ENCODE data around the gene EPS15.
"Not testable (repeated sequence)": the region's sequence is repeated elsewhere in the genome, so short reads cannot be mapped to it uniquely, and the experiment has no call there.

- not testable (repeated sequence) for TF ChIP-seq EZH2 (IDR thresholded peaks at IDR 0.05; ENCODE audit: low read depth, unreplicated experiment); POLR2AphosphoS5 (IDR thresholded peaks at IDR 0.05; ENCODE audit: low read depth); ZNF114 (CRISPR knock-in tag; IDR thresholded peaks at IDR 0.05); EZH2phosphoT487 (IDR thresholded peaks at IDR 0.05; ENCODE audit: unreplicated experiment); CREB1 (CRISPR knock-in tag; IDR thresholded peaks at IDR 0.05; ENCODE audit: low read depth); REST (IDR thresholded peaks at IDR 0.05; ENCODE audit: unreplicated experiment); NANOG (IDR thresholded peaks at IDR 0.05; ENCODE audit: borderline replicate concordance); ETS1 (IDR thresholded peaks at IDR 0.05); JUNB (IDR thresholded peaks at IDR 0.05; ENCODE audit: unreplicated experiment); ZNF331 (CRISPR knock-in tag; IDR thresholded peaks at IDR 0.05; ENCODE audit: low read depth); STAT1 (IDR thresholded peaks at IDR 0.05; ENCODE audit: unreplicated experiment); ZNF462 (CRISPR knock-in tag; IDR thresholded peaks at IDR 0.05)
- TF ChIP-seq, protein P1, sequence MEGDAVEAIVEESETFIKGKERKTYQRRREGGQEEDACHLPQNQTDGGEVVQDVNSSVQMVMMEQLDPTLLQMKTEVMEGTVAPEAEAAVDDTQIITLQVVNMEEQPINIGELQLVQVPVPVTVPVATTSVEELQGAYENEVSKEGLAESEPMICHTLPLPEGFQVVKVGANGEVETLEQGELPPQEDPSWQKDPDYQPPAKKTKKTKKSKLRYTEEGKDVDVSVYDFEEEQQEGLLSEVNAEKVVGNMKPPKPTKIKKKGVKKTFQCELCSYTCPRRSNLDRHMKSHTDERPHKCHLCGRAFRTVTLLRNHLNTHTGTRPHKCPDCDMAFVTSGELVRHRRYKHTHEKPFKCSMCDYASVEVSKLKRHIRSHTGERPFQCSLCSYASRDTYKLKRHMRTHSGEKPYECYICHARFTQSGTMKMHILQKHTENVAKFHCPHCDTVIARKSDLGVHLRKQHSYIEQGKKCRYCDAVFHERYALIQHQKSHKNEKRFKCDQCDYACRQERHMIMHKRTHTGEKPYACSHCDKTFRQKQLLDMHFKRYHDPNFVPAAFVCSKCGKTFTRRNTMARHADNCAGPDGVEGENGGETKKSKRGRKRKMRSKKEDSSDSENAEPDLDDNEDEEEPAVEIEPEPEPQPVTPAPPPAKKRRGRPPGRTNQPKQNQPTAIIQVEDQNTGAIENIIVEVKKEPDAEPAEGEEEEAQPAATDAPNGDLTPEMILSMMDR (conservative IDR thresholded peaks at IDR 0.05; ENCODE audit: low read depth in 2 of 2), result not testable (repeated sequence)
Observed at GRCh38 chr1:51386259-51386658, 132.8 kb downstream of the EPS15 start.
